ENCODE measurements around the gene RNF113B.

The RNF113B gene

DNA sequence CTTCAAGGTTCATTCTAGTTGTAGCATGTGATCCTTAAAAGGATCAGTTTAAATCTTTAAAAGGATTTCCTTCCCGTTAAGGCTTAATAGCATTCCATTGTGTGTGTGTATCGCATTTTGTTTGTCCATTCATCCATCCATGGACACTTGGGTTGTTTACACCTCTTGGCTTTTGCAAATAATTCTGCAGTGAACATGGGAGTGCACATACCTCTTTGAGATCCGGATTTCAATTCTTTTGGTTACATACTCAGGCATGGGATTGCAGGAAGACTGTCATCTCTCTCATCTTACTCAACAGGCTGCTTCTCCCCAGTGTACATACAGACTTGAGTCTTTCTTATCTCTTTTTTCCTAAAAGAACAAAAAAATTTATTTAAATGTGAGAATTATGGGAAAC, 1.2 kb downstream of the RNF113B start:
- H3K4me1 ChIP-seq (ENCODE audit: control insufficient read depth in 2 of 2, insufficient read depth in 2 of 2, low read length in 2 of 2), result peaks cover 3 to 9% of the 10 kb centered on the region in 2 donors
- no peak overlapping the region for H3K9ac ChIP-seq (ENCODE audit: low read depth in 1 of 2, low read length in 2 of 2)
- H3K27me3 ChIP-seq (ENCODE audit: control insufficient read depth in 2 of 2, insufficient read depth in 2 of 2, low read length in 2 of 2), result no peaks in the 10 kb centered on the region
- no peak overlapping the region for H3K4me3 ChIP-seq (ENCODE audit: low read length in 2 of 2)
- no peak overlapping the region for H3K27ac ChIP-seq (ENCODE audit: low read depth in 2 of 2, low read length in 2 of 2)
- no peaks in the 10 kb centered on the region for H3K9me3 ChIP-seq (ENCODE audit: control insufficient read depth in 2 of 2, low read length in 2 of 2)
- H3K36me3 ChIP-seq (ENCODE audit: control insufficient read depth in 2 of 2, insufficient read depth in 2 of 2, low read length in 2 of 2), result no peaks in the 10 kb centered on the region

- no peaks in the 10 kb centered on the region for H3K27me3 ChIP-seq (ENCODE audit: control insufficient read depth in 2 of 2, insufficient read depth in 2 of 2, low read length in 2 of 2)
- no peak overlapping the region for H3K4me3 ChIP-seq (ENCODE audit: low read length in 2 of 2)
- no peak overlapping the region for H3K9ac ChIP-seq (ENCODE audit: low read depth in 1 of 2, low read length in 2 of 2)
- no peak overlapping the region for H3K27ac ChIP-seq (ENCODE audit: low read depth in 2 of 2, low read length in 2 of 2)
- H3K9me3 ChIP-seq (ENCODE audit: control insufficient read depth in 2 of 2, low read length in 2 of 2), result no peaks in the 10 kb centered on the region
- no peaks in the 10 kb centered on the region for H3K36me3 ChIP-seq (ENCODE audit: control insufficient read depth in 2 of 2, insufficient read depth in 2 of 2, low read length in 2 of 2)
- peaks cover 3 to 9% of the 10 kb centered on the region in 2 donors for H3K4me1 ChIP-seq (ENCODE audit: control insufficient read depth in 2 of 2, insufficient read depth in 2 of 2, low read length in 2 of 2)
Measured at GRCh38 chr13:98175043-98175442, 2.0 kb downstream of the RNF113B start.

GRCh38 chr13:98174307-98174706, 2.8 kb downstream of the RNF113B start:
- Histone ChIP-seq H3K9ac (ENCODE audit: low read depth in 1 of 2, low read length in 2 of 2) (no peak overlapping the region), H3K36me3 (ENCODE audit: control insufficient read depth in 2 of 2, insufficient read depth in 2 of 2, low read length in 2 of 2) (no peaks in the 10 kb centered on the region), H3K27ac (ENCODE audit: low read depth in 2 of 2, low read length in 2 of 2) (no peak overlapping the region), H3K27me3 (ENCODE audit: control insufficient read depth in 2 of 2, insufficient read depth in 2 of 2, low read length in 2 of 2) (no peaks in the 10 kb centered on the region), H3K4me1 (ENCODE audit: control insufficient read depth in 2 of 2, insufficient read depth in 2 of 2, low read length in 2 of 2) (peaks cover 3 to 9% of the 10 kb centered on the region in 2 donors), H3K9me3 (ENCODE audit: control insufficient read depth in 2 of 2, low read length in 2 of 2) (no peaks in the 10 kb centered on the region), H3K4me3 (ENCODE audit: low read length in 2 of 2) (no peak overlapping the region)

GRCh38 chr13:98173431-98174152, 3.5 kb downstream of the RNF113B start:
- Histone ChIP-seq H3K4me3 (ENCODE audit: low read length in 2 of 2) (no peak overlapping the region), H3K9me3 (ENCODE audit: control insufficient read depth in 2 of 2, low read length in 2 of 2) (no peaks in the 10 kb centered on the region), H3K36me3 (ENCODE audit: control insufficient read depth in 2 of 2, insufficient read depth in 2 of 2, low read length in 2 of 2) (no peaks in the 10 kb centered on the region), H3K27ac (ENCODE audit: low read depth in 2 of 2, low read length in 2 of 2) (peak overlapping the region in 1 of 2 donors; percentile 1), H3K4me1 (ENCODE audit: control insufficient read depth in 2 of 2, insufficient read depth in 2 of 2, low read length in 2 of 2) (peaks cover 3 to 9% of the 10 kb centered on the region in 2 donors), H3K9ac (ENCODE audit: low read depth in 1 of 2, low read length in 2 of 2) (no peak overlapping the region), H3K27me3 (ENCODE audit: control insufficient read depth in 2 of 2, insufficient read depth in 2 of 2, low read length in 2 of 2) (no peaks in the 10 kb centered on the region)

DNA sequence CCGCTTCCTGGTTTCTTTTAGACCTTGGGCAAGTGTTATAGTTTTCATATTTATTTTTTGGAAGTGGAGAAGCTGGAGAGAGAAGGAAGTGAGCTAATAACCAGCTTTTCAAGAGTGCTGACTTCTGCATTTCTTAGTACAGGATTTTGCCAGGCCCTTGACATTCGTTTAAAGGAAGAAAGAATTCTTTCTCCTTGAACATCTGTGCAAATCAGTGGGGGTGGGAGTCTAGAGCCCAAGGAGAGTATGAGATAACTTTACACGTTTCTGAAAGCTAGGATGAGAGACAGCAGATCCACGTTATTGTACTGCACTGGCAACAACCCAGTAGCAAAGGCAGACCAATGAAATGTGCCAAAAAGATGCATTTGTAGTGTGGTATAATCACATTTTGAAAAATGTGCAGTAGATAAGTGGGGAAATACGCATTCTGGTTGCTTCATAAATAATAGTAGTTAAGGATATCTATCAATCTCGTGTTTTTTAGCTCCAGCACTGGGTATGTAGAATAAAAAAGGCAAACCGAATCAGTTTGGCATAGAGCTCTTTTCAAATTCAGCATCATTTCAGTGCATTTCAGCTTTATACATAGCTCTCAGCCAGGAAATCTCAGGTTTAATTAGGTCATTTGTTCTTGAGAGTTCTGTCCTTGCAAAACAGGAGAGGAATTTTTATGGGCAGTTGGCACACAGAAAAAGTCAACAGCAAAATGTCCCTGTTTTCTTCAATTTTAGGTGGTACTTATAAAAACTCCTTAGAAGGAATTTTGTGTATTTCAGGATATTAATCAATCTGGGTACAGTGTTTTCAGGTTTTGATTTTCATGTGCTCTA, 4.3 kb downstream of the RNF113B start:
- Histone ChIP-seq H3K4me1 (ENCODE audit: control insufficient read depth in 2 of 2, insufficient read depth in 2 of 2, low read length in 2 of 2) (peaks cover 3 to 9% of the 10 kb centered on the region in 2 donors), H3K9ac (ENCODE audit: low read depth in 1 of 2, low read length in 2 of 2) (no peak overlapping the region), H3K9me3 (ENCODE audit: control insufficient read depth in 2 of 2, low read length in 2 of 2) (no peaks in the 10 kb centered on the region), H3K4me3 (ENCODE audit: low read length in 2 of 2) (no peak overlapping the region), H3K27ac (ENCODE audit: low read depth in 2 of 2, low read length in 2 of 2) (peak overlapping the region; percentile 16 to 17), H3K36me3 (ENCODE audit: control insufficient read depth in 2 of 2, insufficient read depth in 2 of 2, low read length in 2 of 2) (no peaks in the 10 kb centered on the region), H3K27me3 (ENCODE audit: control insufficient read depth in 2 of 2, insufficient read depth in 2 of 2, low read length in 2 of 2) (no peaks in the 10 kb centered on the region)

GRCh38 chr13:98171900-98172589, 5.0 kb downstream of the RNF113B start:
- H3K4me3 ChIP-seq (ENCODE audit: low read length in 2 of 2), result no peak overlapping the region
- H3K9me3 ChIP-seq (ENCODE audit: control insufficient read depth in 2 of 2, low read length in 2 of 2), result no peaks in the 10 kb centered on the region
- no peaks in the 10 kb centered on the region for H3K36me3 ChIP-seq (ENCODE audit: control insufficient read depth in 2 of 2, insufficient read depth in 2 of 2, low read length in 2 of 2)
- H3K27me3 ChIP-seq (ENCODE audit: control insufficient read depth in 2 of 2, insufficient read depth in 2 of 2, low read length in 2 of 2), result no peaks in the 10 kb centered on the region
- peak overlapping the region in 1 of 2 donors; percentile 17 for H3K27ac ChIP-seq (ENCODE audit: low read depth in 2 of 2, low read length in 2 of 2)
- no peak overlapping the region for H3K9ac ChIP-seq (ENCODE audit: low read depth in 1 of 2, low read length in 2 of 2)
- peaks cover 3 to 9% of the 10 kb centered on the region in 2 donors for H3K4me1 ChIP-seq (ENCODE audit: control insufficient read depth in 2 of 2, insufficient read depth in 2 of 2, low read length in 2 of 2)

- Histone ChIP-seq H3K36me3 (ENCODE audit: control insufficient read depth in 2 of 2, insufficient read depth in 2 of 2, low read length in 2 of 2) (no peaks in the 10 kb centered on the region), H3K4me3 (ENCODE audit: low read length in 2 of 2) (no peak overlapping the region), H3K27ac (ENCODE audit: low read depth in 2 of 2, low read length in 2 of 2) (no peak overlapping the region), H3K9me3 (ENCODE audit: control insufficient read depth in 2 of 2, low read length in 2 of 2) (no peaks in the 10 kb centered on the region), H3K27me3 (ENCODE audit: control insufficient read depth in 2 of 2, insufficient read depth in 2 of 2, low read length in 2 of 2) (no peaks in the 10 kb centered on the region), H3K9ac (ENCODE audit: low read depth in 1 of 2, low read length in 2 of 2) (no peak overlapping the region), H3K4me1 (ENCODE audit: control insufficient read depth in 2 of 2, insufficient read depth in 2 of 2, low read length in 2 of 2) (peaks cover 3 to 9% of the 10 kb centered on the region in 2 donors)
Measured at GRCh38 chr13:98169331-98169730, 7.7 kb downstream of the RNF113B start.

DNA sequence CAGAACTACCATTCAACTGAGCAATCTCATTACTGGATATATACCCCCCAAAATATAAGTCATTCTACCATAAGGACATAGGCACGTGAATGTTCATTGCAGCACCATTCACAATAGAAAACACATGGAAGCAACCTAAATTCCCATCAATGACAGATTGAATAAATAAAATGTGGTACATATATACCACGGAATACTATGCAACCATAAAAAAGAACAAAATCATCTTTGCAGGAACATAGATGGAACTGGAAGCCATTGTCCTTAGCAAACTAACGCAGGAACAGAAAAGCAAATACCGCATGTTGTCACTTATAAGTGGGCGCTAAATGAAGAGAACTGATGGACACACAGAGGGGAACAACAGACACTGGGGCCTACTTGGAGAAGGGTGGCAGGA, 14.1 kb downstream of the RNF113B start:
- Histone ChIP-seq H3K4me3 (ENCODE audit: low read length in 2 of 2) (no peak overlapping the region), H3K9me3 (ENCODE audit: control insufficient read depth in 2 of 2, low read length in 2 of 2) (no peaks in the 10 kb centered on the region), H3K4me1 (ENCODE audit: control insufficient read depth in 2 of 2, insufficient read depth in 2 of 2, low read length in 2 of 2) (no peaks in the 10 kb centered on the region), H3K27me3 (ENCODE audit: control insufficient read depth in 2 of 2, insufficient read depth in 2 of 2, low read length in 2 of 2) (no peaks in the 10 kb centered on the region), H3K9ac (ENCODE audit: low read depth in 1 of 2, low read length in 2 of 2) (no peak overlapping the region), H3K36me3 (ENCODE audit: control insufficient read depth in 2 of 2, insufficient read depth in 2 of 2, low read length in 2 of 2) (no peaks in the 10 kb centered on the region), H3K27ac (ENCODE audit: low read depth in 2 of 2, low read length in 2 of 2) (no peak overlapping the region)

DNA sequence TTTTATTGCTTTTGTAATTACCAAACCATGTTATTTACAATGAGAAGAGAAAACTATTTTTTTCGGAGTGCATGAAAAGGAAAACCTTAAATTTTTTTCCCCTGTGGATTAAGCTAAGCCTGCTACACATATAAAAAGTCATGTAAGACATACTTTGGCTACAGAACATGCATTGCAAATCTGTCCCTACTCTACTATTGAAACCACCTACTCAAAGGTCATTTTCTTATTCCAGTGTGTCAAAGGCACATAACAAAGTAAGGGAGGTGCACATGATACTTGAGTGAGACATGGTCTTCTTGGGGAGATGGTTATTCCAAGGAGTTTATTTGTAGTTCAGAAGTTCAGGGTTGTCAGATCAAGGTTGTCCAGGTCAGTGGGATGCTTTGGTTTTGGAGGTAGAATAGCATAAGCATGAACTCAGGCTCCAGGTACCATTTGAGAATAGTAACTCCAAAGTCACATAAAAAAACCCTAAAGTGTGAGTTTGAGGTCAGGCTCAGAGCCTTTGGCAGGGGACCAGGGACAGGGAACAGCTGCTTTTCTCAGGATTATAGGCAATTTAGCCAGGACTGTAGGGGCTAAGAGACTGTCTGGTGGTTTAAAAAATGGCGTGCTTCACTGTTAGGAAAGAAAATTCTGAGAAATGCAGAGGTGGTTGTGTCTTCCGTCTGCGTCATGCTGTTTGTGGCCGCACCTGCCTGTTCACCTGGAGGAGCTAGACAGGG, 18.7 kb downstream of the RNF113B start:
- Histone ChIP-seq H3K36me3 (ENCODE audit: control insufficient read depth in 2 of 2, insufficient read depth in 2 of 2, low read length in 2 of 2) (no peaks in the 10 kb centered on the region), H3K27ac (ENCODE audit: low read depth in 2 of 2, low read length in 2 of 2) (no peak overlapping the region), H3K9ac (ENCODE audit: low read depth in 1 of 2, low read length in 2 of 2) (no peak overlapping the region), H3K27me3 (ENCODE audit: control insufficient read depth in 2 of 2, insufficient read depth in 2 of 2, low read length in 2 of 2) (no peaks in the 10 kb centered on the region), H3K4me1 (ENCODE audit: control insufficient read depth in 2 of 2, insufficient read depth in 2 of 2, low read length in 2 of 2) (no peaks in the 10 kb centered on the region), H3K4me3 (ENCODE audit: low read length in 2 of 2) (no peak overlapping the region), H3K9me3 (ENCODE audit: control insufficient read depth in 2 of 2, low read length in 2 of 2) (no peaks in the 10 kb centered on the region)
